ENCODE measurements around the gene LBX2. TPM values are rescaled to one million over a fixed set of nuclear protein-coding genes. Genes with fewer than 3 reads are reported as not detected.

Gene LBX2
- total and polyA plus RNA-seq, 4 donors: 0.84 to 2.8 (median 2.5) TPM

DNA sequence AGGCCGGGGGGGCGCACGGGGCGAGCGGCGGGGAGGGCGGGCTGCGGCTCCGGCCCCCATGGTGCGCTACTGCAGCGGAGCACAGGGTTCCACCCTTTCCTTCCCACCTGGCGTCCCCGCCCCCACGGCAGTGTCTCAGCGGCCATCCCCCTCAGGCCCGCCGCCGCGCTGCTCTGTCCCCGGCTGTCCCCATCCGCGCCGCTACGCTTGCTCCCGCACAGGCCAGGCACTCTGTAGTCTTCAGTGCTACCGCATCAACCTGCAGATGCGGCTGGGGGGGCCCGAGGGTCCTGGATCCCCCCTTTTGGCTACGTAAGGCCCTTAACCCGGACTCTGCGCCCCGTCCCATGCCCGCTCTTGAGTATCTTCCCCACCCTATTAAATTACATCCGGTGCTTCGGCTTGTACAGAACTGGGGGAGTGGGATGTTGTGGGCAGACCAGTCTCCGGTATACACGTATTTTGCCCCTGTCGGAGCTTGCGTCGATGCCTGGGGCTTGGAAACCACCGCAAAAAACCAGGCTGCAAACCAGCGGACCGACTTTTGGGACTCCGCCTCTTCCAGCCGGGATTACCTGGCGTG, 41.8 kb downstream of the LBX2 start:
- Histone ChIP-seq H3K27me3 (ENCODE audit: control insufficient read depth in 4 of 4, insufficient read depth in 4 of 4, low read length in 3 of 4) (no peaks in the 10 kb centered on the region), H3K27ac (ENCODE audit: low read depth in 1 of 2, low read length in 2 of 2) (peak overlapping the region; percentile 97 to 99), H3K9ac (ENCODE audit: low read depth in 1 of 2, low read length in 2 of 2) (peak overlapping the region; percentile 76 to 90), H3K4me3 (ENCODE audit: low read depth in 1 of 3, low read length in 3 of 3) (peak overlapping the region; percentile 65 to 76 (median 75)), H3K36me3 (ENCODE audit: control insufficient read depth in 4 of 4, insufficient read depth in 3 of 4, low read depth in 1 of 4, low read length in 3 of 4) (peaks cover 3 to 13% (median 5%) of the 10 kb centered on the region in 4 donors), H3K9me3 (ENCODE audit: control insufficient read depth in 4 of 4, low read length in 3 of 4) (no peaks in the 10 kb centered on the region), H3K4me1 (ENCODE audit: control insufficient read depth in 4 of 4, insufficient read depth in 4 of 4, low read length in 3 of 4) (peaks cover 5 to 40% (median 34%) of the 10 kb centered on the region in 4 donors)
- under 1% methylated on average over 46 of the region's 46 CpGs for WGBS
- peak; percentile 79 for DNase-seq (ENCODE audit: low spot score)
- TF ChIP-seq REST (IDR thresholded peaks at IDR 0.05) (peak; percentile 84), FOXA1 (IDR thresholded peaks at IDR 0.05) (no peak), NR2F2 (IDR thresholded peaks at IDR 0.05) (no peak)

DNA sequence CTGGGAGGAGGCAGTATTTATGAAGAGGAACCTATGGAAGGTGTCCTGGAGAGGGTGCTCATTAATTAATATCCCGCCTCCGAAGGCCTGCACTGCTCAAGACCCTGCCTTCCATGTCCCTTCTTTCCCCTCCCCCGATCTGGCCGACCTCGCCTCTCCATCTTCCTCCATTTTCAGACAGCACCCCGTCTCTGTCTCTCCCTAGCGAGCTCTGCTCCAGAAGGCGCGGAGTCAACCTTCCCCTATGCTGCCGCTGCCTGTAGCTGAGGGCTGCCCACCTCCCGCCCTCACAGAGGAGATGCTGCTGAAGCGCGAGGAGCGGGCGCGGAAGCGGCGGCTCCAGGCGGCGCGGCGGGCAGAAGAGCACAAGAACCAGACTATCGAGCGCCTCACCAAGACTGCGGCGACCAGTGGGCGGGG, 42.3 kb downstream of the LBX2 start:
- Histone ChIP-seq H3K27ac (ENCODE audit: low read depth in 1 of 2, low read length in 2 of 2) (peak overlapping the region; percentile 97 to 99), H3K4me1 (ENCODE audit: control insufficient read depth in 4 of 4, insufficient read depth in 4 of 4, low read length in 3 of 4) (peaks cover 5 to 40% (median 34%) of the 10 kb centered on the region in 4 donors), H3K36me3 (ENCODE audit: control insufficient read depth in 4 of 4, insufficient read depth in 3 of 4, low read depth in 1 of 4, low read length in 3 of 4) (peaks cover 0 to 8% (median 5%) of the 10 kb centered on the region in 4 donors), H3K9ac (ENCODE audit: low read depth in 1 of 2, low read length in 2 of 2) (no peak overlapping the region), H3K4me3 (ENCODE audit: low read depth in 1 of 3, low read length in 3 of 3) (peak overlapping the region; percentile 44 to 75 (median 65)), H3K9me3 (ENCODE audit: control insufficient read depth in 4 of 4, low read length in 3 of 4) (no peaks in the 10 kb centered on the region), H3K27me3 (ENCODE audit: control insufficient read depth in 4 of 4, insufficient read depth in 4 of 4, low read length in 3 of 4) (no peaks in the 10 kb centered on the region)
- no peak for DNase-seq (ENCODE audit: low spot score)
- WGBS: under 1% methylated on average over 27 of the region's 27 CpGs
- no peak for TF ChIP-seq JUND (IDR thresholded peaks at IDR 0.05)
- TF ChIP-seq, protein P1, sequence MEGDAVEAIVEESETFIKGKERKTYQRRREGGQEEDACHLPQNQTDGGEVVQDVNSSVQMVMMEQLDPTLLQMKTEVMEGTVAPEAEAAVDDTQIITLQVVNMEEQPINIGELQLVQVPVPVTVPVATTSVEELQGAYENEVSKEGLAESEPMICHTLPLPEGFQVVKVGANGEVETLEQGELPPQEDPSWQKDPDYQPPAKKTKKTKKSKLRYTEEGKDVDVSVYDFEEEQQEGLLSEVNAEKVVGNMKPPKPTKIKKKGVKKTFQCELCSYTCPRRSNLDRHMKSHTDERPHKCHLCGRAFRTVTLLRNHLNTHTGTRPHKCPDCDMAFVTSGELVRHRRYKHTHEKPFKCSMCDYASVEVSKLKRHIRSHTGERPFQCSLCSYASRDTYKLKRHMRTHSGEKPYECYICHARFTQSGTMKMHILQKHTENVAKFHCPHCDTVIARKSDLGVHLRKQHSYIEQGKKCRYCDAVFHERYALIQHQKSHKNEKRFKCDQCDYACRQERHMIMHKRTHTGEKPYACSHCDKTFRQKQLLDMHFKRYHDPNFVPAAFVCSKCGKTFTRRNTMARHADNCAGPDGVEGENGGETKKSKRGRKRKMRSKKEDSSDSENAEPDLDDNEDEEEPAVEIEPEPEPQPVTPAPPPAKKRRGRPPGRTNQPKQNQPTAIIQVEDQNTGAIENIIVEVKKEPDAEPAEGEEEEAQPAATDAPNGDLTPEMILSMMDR (IDR thresholded peaks at IDR 0.05; ENCODE audit: low read depth, low read length, missing input control): no peak

DNA sequence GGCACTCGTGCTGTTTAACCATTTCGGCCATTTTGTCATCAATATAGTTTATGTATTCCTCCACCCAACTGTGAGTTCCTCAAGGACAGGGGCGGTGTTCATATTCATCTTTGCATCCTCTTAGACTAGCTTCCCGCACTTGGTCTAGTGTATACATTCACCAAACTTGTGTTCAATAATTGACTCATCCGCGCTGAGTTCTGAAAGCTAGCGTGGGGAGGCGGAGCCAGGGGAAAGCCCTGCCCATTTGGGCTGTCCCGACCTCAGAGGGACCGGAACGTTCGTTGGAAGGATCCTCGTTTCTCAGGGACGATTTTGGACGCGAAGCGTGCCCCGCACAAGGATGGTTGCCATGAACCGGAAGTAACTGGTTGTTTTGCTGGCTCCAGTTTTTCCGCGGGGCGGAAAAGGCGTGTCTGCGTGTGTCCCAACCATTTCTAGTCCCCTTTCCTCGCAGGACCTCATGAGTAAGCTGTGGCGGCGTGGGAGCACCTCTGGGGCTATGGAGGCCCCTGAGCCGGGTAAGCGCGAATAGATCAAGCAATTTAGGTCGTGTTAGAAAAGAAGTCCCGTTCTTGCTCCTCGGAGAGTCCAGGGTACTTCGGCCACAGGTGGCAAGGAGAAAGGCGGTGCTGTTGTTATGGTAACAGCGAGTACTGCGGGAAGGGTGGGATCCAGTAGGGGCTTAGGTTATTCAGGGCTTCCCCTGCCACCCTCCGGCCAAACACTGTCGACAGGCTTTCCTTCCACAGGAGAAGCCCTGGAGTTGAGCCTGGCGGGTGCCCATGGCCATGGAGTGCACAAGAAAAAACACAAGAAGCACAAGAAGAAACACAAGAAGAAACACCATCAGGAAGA, 44.5 kb downstream of the LBX2 start, which contains the start of gene INO80B:
TSS of gene INO80B (plus strand) at position 434 of the 858 bp plus-strand sequence. CDS start at position 464, 30 bp downstream.
- Histone ChIP-seq H3K4me1 (ENCODE audit: control insufficient read depth in 4 of 4, insufficient read depth in 4 of 4, low read length in 3 of 4) (peaks cover 5 to 40% (median 34%) of the 10 kb centered on the region in 4 donors), H3K27me3 (ENCODE audit: control insufficient read depth in 4 of 4, insufficient read depth in 4 of 4, low read length in 3 of 4) (no peaks in the 10 kb centered on the region), H3K4me3 (ENCODE audit: low read depth in 1 of 3, low read length in 3 of 3) (peak within 1 kb of the TSS; percentile 67 to 98 (median 74)), H3K9me3 (ENCODE audit: control insufficient read depth in 4 of 4, low read length in 3 of 4) (no peaks in the 10 kb centered on the region), H3K36me3 (ENCODE audit: control insufficient read depth in 4 of 4, insufficient read depth in 3 of 4, low read depth in 1 of 4, low read length in 3 of 4) (no peaks in the 10 kb centered on the region), H3K9ac (ENCODE audit: low read depth in 1 of 2, low read length in 2 of 2) (peak within 1 kb of the TSS; percentile 50 to 71), H3K27ac (ENCODE audit: low read depth in 1 of 2, low read length in 2 of 2) (peak within 1 kb of the TSS; percentile 6 to 72)
- peak; percentile 97 for DNase-seq (ENCODE audit: low spot score)
- 1% methylated on average over 40 of the region's 40 CpGs for WGBS
- TF ChIP-seq REST (IDR thresholded peaks at IDR 0.05): peak; percentile 79
- TF ChIP-seq RAD21 (IDR thresholded peaks at IDR 0.05): peak; percentile 60 to 77
- peak; percentile 41 for TF ChIP-seq FOXA2 (IDR thresholded peaks at IDR 0.05)
- peak; percentile 38 to 52 for TF ChIP-seq HNF4A (conservative IDR thresholded peaks at IDR 0.05)
- peak; percentile 69 to 85 for TF ChIP-seq RXRA (IDR thresholded peaks at IDR 0.05)
- TF ChIP-seq HNF4G (IDR thresholded peaks at IDR 0.05): no peak
- no peak for TF ChIP-seq TAF1 (conservative IDR thresholded peaks at IDR 0.05)
- TF ChIP-seq, protein P2, sequence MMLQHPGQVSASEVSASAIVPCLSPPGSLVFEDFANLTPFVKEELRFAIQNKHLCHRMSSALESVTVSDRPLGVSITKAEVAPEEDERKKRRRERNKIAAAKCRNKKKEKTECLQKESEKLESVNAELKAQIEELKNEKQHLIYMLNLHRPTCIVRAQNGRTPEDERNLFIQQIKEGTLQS (IDR thresholded peaks at IDR 0.05): peak; percentile 47
- peak; percentile 89 for TF ChIP-seq SP1 (IDR thresholded peaks at IDR 0.05)
- TF ChIP-seq JUND (IDR thresholded peaks at IDR 0.05): no peak
- TF ChIP-seq EGR1 (IDR thresholded peaks at IDR 0.05; ENCODE audit: low read depth in 2 of 2): peak in 1 of 2 donors; percentile 40
- TF ChIP-seq NR2F2 (IDR thresholded peaks at IDR 0.05): peak; percentile 70
